ENCODE data around the gene NOLC1. TPM values are rescaled to one million over a fixed set of nuclear protein-coding genes. Genes with fewer than 3 reads are reported as not detected.

Gene NOLC1
- total and polyA plus RNA-seq, 10 of the 15 experiments (the other 5 are each of a cell fraction or from before 2014, with no cell fraction given): 91.7 to 244 (median 128) TPM

DNA sequence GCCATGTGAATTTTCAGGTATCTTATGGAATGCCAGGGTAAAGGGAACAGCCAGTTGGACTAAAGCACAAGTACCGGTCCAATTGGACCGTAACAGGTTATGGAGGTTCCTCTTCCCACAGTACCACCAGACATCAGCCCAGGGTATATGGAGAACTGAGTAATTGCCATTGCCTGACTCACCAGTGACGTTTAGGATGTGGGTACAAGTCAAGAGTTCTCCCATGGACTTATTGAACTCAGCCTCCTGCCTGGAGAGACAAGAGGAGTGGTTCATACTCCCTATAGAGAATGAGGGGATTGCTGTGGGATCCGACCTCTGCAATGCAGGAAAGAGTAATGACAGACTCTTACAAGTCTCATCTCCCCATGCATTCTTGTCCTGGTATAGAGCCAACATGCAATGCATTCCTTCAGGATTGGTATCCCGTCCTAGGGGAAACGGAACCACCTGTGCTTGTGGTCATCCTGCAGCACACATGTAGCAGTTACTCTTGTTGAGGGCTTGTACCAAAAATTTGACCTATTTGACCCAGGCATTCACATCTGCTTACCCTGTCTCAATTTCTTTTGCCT lies 43.2 kb downstream of the NOLC1 start (continued):
- TF ChIP-seq, protein P1, sequence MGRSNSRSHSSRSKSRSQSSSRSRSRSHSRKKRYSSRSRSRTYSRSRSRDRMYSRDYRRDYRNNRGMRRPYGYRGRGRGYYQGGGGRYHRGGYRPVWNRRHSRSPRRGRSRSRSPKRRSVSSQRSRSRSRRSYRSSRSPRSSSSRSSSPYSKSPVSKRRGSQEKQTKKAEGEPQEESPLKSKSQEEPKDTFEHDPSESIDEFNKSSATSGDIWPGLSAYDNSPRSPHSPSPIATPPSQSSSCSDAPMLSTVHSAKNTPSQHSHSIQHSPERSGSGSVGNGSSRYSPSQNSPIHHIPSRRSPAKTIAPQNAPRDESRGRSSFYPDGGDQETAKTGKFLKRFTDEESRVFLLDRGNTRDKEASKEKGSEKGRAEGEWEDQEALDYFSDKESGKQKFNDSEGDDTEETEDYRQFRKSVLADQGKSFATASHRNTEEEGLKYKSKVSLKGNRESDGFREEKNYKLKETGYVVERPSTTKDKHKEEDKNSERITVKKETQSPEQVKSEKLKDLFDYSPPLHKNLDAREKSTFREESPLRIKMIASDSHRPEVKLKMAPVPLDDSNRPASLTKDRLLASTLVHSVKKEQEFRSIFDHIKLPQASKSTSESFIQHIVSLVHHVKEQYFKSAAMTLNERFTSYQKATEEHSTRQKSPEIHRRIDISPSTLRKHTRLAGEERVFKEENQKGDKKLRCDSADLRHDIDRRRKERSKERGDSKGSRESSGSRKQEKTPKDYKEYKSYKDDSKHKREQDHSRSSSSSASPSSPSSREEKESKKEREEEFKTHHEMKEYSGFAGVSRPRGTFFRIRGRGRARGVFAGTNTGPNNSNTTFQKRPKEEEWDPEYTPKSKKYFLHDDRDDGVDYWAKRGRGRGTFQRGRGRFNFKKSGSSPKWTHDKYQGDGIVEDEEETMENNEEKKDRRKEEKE (IDR thresholded peaks at IDR 0.05): no peak
- TF ChIP-seq, protein P2, sequence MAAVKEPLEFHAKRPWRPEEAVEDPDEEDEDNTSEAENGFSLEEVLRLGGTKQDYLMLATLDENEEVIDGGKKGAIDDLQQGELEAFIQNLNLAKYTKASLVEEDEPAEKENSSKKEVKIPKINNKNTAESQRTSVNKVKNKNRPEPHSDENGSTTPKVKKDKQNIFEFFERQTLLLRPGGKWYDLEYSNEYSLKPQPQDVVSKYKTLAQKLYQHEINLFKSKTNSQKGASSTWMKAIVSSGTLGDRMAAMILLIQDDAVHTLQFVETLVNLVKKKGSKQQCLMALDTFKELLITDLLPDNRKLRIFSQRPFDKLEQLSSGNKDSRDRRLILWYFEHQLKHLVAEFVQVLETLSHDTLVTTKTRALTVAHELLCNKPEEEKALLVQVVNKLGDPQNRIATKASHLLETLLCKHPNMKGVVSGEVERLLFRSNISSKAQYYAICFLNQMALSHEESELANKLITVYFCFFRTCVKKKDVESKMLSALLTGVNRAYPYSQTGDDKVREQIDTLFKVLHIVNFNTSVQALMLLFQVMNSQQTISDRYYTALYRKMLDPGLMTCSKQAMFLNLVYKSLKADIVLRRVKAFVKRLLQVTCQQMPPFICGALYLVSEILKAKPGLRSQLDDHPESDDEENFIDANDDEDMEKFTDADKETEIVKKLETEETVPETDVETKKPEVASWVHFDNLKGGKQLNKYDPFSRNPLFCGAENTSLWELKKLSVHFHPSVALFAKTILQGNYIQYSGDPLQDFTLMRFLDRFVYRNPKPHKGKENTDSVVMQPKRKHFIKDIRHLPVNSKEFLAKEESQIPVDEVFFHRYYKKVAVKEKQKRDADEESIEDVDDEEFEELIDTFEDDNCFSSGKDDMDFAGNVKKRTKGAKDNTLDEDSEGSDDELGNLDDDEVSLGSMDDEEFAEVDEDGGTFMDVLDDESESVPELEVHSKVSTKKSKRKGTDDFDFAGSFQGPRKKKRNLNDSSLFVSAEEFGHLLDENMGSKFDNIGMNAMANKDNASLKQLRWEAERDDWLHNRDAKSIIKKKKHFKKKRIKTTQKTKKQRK (IDR thresholded peaks at IDR 0.05; ENCODE audit: low read depth, low read length): no peak
- TF ChIP-seq, protein P3, sequence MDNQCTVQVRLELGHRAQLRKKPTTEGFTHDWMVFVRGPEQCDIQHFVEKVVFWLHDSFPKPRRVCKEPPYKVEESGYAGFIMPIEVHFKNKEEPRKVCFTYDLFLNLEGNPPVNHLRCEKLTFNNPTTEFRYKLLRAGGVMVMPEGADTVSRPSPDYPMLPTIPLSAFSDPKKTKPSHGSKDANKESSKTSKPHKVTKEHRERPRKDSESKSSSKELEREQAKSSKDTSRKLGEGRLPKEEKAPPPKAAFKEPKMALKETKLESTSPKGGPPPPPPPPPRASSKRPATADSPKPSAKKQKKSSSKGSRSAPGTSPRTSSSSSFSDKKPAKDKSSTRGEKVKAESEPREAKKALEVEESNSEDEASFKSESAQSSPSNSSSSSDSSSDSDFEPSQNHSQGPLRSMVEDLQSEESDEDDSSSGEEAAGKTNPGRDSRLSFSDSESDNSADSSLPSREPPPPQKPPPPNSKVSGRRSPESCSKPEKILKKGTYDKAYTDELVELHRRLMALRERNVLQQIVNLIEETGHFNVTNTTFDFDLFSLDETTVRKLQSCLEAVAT (IDR thresholded peaks at IDR 0.05): no peak

DNA sequence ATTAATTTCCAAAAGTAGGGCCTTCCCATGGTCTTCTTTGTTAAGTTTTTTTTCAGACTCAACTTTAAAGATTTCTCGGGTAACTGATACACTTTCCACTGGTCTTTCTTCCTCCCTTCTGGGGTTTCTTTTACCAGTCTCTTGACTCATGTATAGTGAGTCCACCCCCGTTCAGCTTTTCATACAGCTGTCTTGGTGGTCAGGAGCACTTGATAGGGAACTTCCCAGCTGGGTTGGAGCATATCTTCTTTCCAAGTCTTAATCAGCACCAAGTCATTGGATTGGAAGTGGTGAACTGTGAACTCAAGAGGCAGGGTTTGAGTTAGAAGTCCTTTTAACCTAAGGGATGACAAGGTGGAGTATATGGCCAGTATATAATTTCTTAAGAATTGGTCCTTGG lies 44.7 kb downstream of the NOLC1 start:
- in situ Hi-C loops (cut with MboI) (no loop called here), intact Hi-C loops (cut with micrococcal nuclease; ENCODE audit: unreplicated experiment) (no loop called here)
- Histone ChIP-seq H3K9ac (ENCODE audit: control insufficient read depth, insufficient read depth, low read length) (no peak overlapping the region), H3K27me3 (replicated peaks in 1 of 2; ENCODE audit: control insufficient read depth in 2 of 2, insufficient read depth in 2 of 2, low read length in 1 of 2) (no peaks in the 10 kb centered on the region), H3K4me1 (ENCODE audit: control insufficient read depth, insufficient read depth, low read length) (no peaks in the 10 kb centered on the region), H4K20me1 (ENCODE audit: control insufficient read depth, insufficient read depth) (no peaks in the 10 kb centered on the region), H2AFZ (ENCODE audit: control insufficient read depth, low read depth, low read length) (no peak overlapping the region), H3K4me3 (no peak overlapping the region), H3K4me2 (ENCODE audit: control insufficient read depth, insufficient read depth) (no peak overlapping the region), H3K36me3 (ENCODE audit: control insufficient read depth in 2 of 2, insufficient read depth in 2 of 2, low read length in 1 of 2) (no peaks in the 10 kb centered on the region), H3K79me2 (ENCODE audit: control insufficient read depth, insufficient read depth, low read length) (no peaks in the 10 kb centered on the region), H3K9me3 (replicated peaks; ENCODE audit: control insufficient read depth, insufficient read depth, low read length) (peaks cover 2% of the 10 kb centered on the region; the same call in 1 of the 3 replicates), H3K27ac (ENCODE audit: control insufficient read depth, insufficient read depth) (no peak overlapping the region)
- FAIRE-seq: no peak
- 0% methylated on average over 2 of the region's 2 CpGs for WGBS (ENCODE audit: insufficient coverage, insufficient replicate concordance, low lambda C conversion rate, missing lambda C conversion rate)
- ATAC-seq: peak; percentile 85
- RAD21 ChIA-PET (ENCODE audit: unreplicated experiment): no interaction called here
- no peak for DNase-seq (ENCODE audit: low read depth, low spot score)
- CTCF ChIA-PET: no interaction called here
- SMC1A ChIA-PET (ENCODE audit: uncharacterized antibody, unreplicated experiment): no interaction called here
- POLR2A ChIA-PET: no interaction called here
- no TSS peak for BruUV-seq (replicated peaks)
- TF ChIP-seq RCOR1 (conservative IDR thresholded peaks at IDR 0.05; ENCODE audit: low read depth, low read length) (no peak), FOS (IDR thresholded peaks at IDR 0.05; ENCODE audit: borderline replicate concordance, extremely low read depth, insufficient read length) (no peak), CEBPB (IDR thresholded peaks at IDR 0.05; ENCODE audit: borderline replicate concordance in 1 of 2, low read depth in 2 of 2, low read length in 2 of 2) (no peak), PAX8 (IDR thresholded peaks at IDR 0.05) (no peak), JUNB (IDR thresholded peaks at IDR 0.05) (no peak; the same call in 1 of the 2 replicates), SRF (IDR thresholded peaks at IDR 0.05; ENCODE audit: low read depth in 2 of 2, low read length in 2 of 2) (no peak)
- TF ChIP-seq, protein P4, sequence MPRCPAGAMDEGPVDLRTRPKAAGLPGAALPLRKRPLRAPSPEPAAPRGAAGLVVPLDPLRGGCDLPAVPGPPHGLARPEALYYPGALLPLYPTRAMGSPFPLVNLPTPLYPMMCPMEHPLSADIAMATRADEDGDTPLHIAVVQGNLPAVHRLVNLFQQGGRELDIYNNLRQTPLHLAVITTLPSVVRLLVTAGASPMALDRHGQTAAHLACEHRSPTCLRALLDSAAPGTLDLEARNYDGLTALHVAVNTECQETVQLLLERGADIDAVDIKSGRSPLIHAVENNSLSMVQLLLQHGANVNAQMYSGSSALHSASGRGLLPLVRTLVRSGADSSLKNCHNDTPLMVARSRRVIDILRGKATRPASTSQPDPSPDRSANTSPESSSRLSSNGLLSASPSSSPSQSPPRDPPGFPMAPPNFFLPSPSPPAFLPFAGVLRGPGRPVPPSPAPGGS (IDR thresholded peaks at IDR 0.05; ENCODE audit: borderline replicate concordance, insufficient read depth, low read depth, low read length, poor library complexity, severe bottlenecking): no peak
- TF ChIP-seq, protein P5, sequence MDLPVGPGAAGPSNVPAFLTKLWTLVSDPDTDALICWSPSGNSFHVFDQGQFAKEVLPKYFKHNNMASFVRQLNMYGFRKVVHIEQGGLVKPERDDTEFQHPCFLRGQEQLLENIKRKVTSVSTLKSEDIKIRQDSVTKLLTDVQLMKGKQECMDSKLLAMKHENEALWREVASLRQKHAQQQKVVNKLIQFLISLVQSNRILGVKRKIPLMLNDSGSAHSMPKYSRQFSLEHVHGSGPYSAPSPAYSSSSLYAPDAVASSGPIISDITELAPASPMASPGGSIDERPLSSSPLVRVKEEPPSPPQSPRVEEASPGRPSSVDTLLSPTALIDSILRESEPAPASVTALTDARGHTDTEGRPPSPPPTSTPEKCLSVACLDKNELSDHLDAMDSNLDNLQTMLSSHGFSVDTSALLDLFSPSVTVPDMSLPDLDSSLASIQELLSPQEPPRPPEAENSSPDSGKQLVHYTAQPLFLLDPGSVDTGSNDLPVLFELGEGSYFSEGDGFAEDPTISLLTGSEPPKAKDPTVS (IDR thresholded peaks at IDR 0.05; ENCODE audit: low read depth, low read length): no peak
